ENCODE data around the gene COX19.

GRCh38 chr7:997404-998395 is 22.4 kb upstream of the COX19 start:
- TF ChIP-seq, protein P1, sequence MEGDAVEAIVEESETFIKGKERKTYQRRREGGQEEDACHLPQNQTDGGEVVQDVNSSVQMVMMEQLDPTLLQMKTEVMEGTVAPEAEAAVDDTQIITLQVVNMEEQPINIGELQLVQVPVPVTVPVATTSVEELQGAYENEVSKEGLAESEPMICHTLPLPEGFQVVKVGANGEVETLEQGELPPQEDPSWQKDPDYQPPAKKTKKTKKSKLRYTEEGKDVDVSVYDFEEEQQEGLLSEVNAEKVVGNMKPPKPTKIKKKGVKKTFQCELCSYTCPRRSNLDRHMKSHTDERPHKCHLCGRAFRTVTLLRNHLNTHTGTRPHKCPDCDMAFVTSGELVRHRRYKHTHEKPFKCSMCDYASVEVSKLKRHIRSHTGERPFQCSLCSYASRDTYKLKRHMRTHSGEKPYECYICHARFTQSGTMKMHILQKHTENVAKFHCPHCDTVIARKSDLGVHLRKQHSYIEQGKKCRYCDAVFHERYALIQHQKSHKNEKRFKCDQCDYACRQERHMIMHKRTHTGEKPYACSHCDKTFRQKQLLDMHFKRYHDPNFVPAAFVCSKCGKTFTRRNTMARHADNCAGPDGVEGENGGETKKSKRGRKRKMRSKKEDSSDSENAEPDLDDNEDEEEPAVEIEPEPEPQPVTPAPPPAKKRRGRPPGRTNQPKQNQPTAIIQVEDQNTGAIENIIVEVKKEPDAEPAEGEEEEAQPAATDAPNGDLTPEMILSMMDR (IDR thresholded peaks at IDR 0.05): no peak
- TF ChIP-seq POLR2AphosphoS5 (IDR thresholded peaks at IDR 0.05): no peak
